Gastroesophageal sphincter (tissue), 4 donors: ENCODE results near the gene ZBTB21. TPM values are rescaled to one million over a fixed set of nuclear protein-coding genes. Genes with fewer than 3 reads are reported as not detected.

Experiments
- ATAC-seq: fragments of 150-250 bp; one replicate; pipeline ENCODE4 v1.9.1; 2016; ENCODE audit warnings: mild to moderate bottlenecking, moderate library complexity
- H3K27ac ChIP-seq, 4 donors: fragments of 200-600 bp; sonication (generic) in 3 of 4; 1 replicate in 3 of 4; 2 replicates in 1 of 4; pipeline ENCODE4 v1.5.1; 2016 to 2019
- H3K27me3 ChIP-seq: fragments of 200-600 bp; sonication (generic); one replicate; pipeline ENCODE4 v1.5.1; 2019
- H3K36me3 ChIP-seq, 2 donors: fragments of 200-600 bp; sonication (generic); one replicate each; pipeline ENCODE4 v1.5.1; 2019; ENCODE audit warnings: control low read depth in 1 of 2
- H3K4me1 ChIP-seq, 3 donors: fragments of 200-600 bp; sonication (generic); 1 replicate in 2 of 3; 2 replicates in 1 of 3; pipeline ENCODE4 v1.5.1; 2016 to 2019; ENCODE audit warnings: control low read depth in 2 of 3
- H3K4me3 ChIP-seq, 2 donors: fragments of 200-600 bp; sonication (generic); one replicate each; pipeline ENCODE4 v1.5.1; 2019; ENCODE audit warnings: mild to moderate bottlenecking in 1 of 2, moderate library complexity in 1 of 2
- H3K9me3 ChIP-seq, 3 donors: fragments of 200-600 bp; sonication (generic); one replicate each; pipeline ENCODE4 v1.5.1; 2017 to 2019; ENCODE audit warnings: control low read depth in 2 of 3
- CTCF ChIP-seq, 4 experiments: fragments of 200-600 bp in 2 of 4; fragments of 450-650 bp in 2 of 4; sonication (generic) in 1 of 4; IDR thresholded peaks; one replicate each; pipeline ENCODE4 v1.5.1; 2017 to 2019; ENCODE audit warnings: antibody characterized with exemption in 4 of 4, mild to moderate bottlenecking in 2 of 4, moderate library complexity in 2 of 4
- EP300 ChIP-seq: sonication (generic); formaldehyde crosslinking; IDR thresholded peaks from one replicate; pipeline ENCODE4 v1.6.1; 2017; ENCODE audit warnings: antibody characterized with exemption, mild to moderate bottlenecking
- POLR2A ChIP-seq, 2 donors: fragments of 450-650 bp; IDR thresholded peaks; one replicate each; pipeline ENCODE4 v1.6.1; 2017; ENCODE audit warnings: antibody characterized with exemption in 2 of 2, mild to moderate bottlenecking in 2 of 2, moderate library complexity in 1 of 2
- POLR2AphosphoS5 ChIP-seq: sonication (generic); formaldehyde crosslinking; IDR thresholded peaks from one replicate; pipeline ENCODE4 v1.6.1; 2017; ENCODE audit warnings: antibody characterized with exemption
- WGBS, 2 donors: methylation state at CpG; one replicate each; pipeline ENCODE4 v1.1.5; 2018; ENCODE audit warnings: low coverage in 1 of 2; 5-methylcytosine and 5-hydroxymethylcytosine counted together
- total RNA-seq, 4 donors: library from RNA; depleted of rRNA; stranded (reverse); fragments of >200 nt; gene quantifications; one replicate each; pipeline ENCODE4 v1.1.0, GENCODE V29; 2016

The ZBTB21 gene
- total RNA-seq, 4 donors from 2014 or later = 6.6 to 14.1 (median 9.4) TPM

GRCh38 chr21:41945982-41946381 lies 64.2 kb downstream of the ZBTB21 start:
- Histone ChIP-seq H3K9me3 (no peaks in the 10 kb centered on the region), H3K27ac (no peak overlapping the region), H3K4me1 (peaks cover 0 to 31% (median 18%) of the 10 kb centered on the region in 3 donors), H3K27me3 (no peaks in the 10 kb centered on the region), H3K4me3 (no peak overlapping the region), H3K36me3 (peaks cover 0 to 12% of the 10 kb centered on the region in 2 donors)
- WGBS, 2 donors = 89 to 91% methylated on average over 6 of the region's 8 CpGs
- ATAC-seq = no peak
- no peak for TF ChIP-seq POLR2AphosphoS5
- no peak for TF ChIP-seq EP300
- no peak for TF ChIP-seq POLR2A (IDR thresholded peaks at IDR 0.05)
- TF ChIP-seq CTCF (IDR thresholded peaks at IDR 0.05) = no peak

GRCh38 chr21:41943851-41944250 lies 66.3 kb downstream of the ZBTB21 start:
- H3K36me3 ChIP-seq = peaks cover 0 to 29% of the 10 kb centered on the region in 2 donors
- H3K4me3 ChIP-seq = no peak overlapping the region
- peaks cover 0 to 20% (median 14%) of the 10 kb centered on the region in 3 donors for H3K4me1 ChIP-seq
- H3K9me3 ChIP-seq = no peaks in the 10 kb centered on the region
- H3K27me3 ChIP-seq = no peaks in the 10 kb centered on the region
- H3K27ac ChIP-seq = no peak overlapping the region
- no peak for ATAC-seq
- 93% methylated on average over 3 of the region's 10 CpGs; no CpG with 5 or more reads in 1 of the 2 donors for WGBS, 2 donors
- TF ChIP-seq POLR2AphosphoS5 (no peak), CTCF (IDR thresholded peaks at IDR 0.05) (no peak), POLR2A (IDR thresholded peaks at IDR 0.05) (no peak), EP300 (no peak)

GRCh38 chr21:41942457-41942856 lies 67.7 kb downstream of the ZBTB21 start:
- Histone ChIP-seq H3K4me3 (no peak overlapping the region), H3K27me3 (no peaks in the 10 kb centered on the region), H3K36me3 (peaks cover 0 to 31% of the 10 kb centered on the region in 2 donors), H3K27ac (no peak overlapping the region), H3K9me3 (no peaks in the 10 kb centered on the region), H3K4me1 (peaks cover 0 to 6% (median 3%) of the 10 kb centered on the region in 3 donors)
- WGBS, 2 donors = 56 to 90% methylated on average over 2 of the region's 9 CpGs
- ATAC-seq = no peak
- TF ChIP-seq EP300 (no peak), CTCF (IDR thresholded peaks at IDR 0.05) (no peak), POLR2AphosphoS5 (no peak), POLR2A (IDR thresholded peaks at IDR 0.05) (no peak)

GRCh38 chr21:41941941-41942340 lies 68.2 kb downstream of the ZBTB21 start:
- peaks cover 0 to 3% (median 1%) of the 10 kb centered on the region in 3 donors for H3K4me1 ChIP-seq
- H3K4me3 ChIP-seq = no peak overlapping the region
- peaks cover 0 to 31% of the 10 kb centered on the region in 2 donors for H3K36me3 ChIP-seq
- TF ChIP-seq POLR2A (IDR thresholded peaks at IDR 0.05) = no peak
- TF ChIP-seq EP300 = no peak
- TF ChIP-seq CTCF (IDR thresholded peaks at IDR 0.05) = no peak
- TF ChIP-seq POLR2AphosphoS5 = no peak
- ATAC-seq = no peak
- H3K9me3 ChIP-seq = no peaks in the 10 kb centered on the region
- H3K27me3 ChIP-seq = no peaks in the 10 kb centered on the region
- WGBS, 2 donors = 89% methylated on average over 5 of the region's 12 CpGs; no CpG with 5 or more reads in 1 of the 2 donors
- no peak overlapping the region for H3K27ac ChIP-seq

GRCh38 chr21:41940431-41940830 lies 69.7 kb downstream of the ZBTB21 start:
- 95 to 97% methylated on average over 2 to 3 of the region's 3 CpGs for WGBS, 2 donors
- Histone ChIP-seq H3K9me3 (no peaks in the 10 kb centered on the region), H3K27me3 (no peaks in the 10 kb centered on the region), H3K27ac (no peak overlapping the region), H3K4me3 (no peak overlapping the region), H3K36me3 (peaks cover 0 to 31% of the 10 kb centered on the region in 2 donors), H3K4me1 (no peaks in the 10 kb centered on the region)
- no peak for ATAC-seq
- TF ChIP-seq POLR2A (IDR thresholded peaks at IDR 0.05) (no peak), CTCF (IDR thresholded peaks at IDR 0.05) (no peak), POLR2AphosphoS5 (no peak)
